ENCODE measurements around the gene DST.

The DST gene

GRCh38 chr6:56480654-56481337 is 161.9 kb downstream of the DST start:
- DNase-seq (ENCODE audit: low spot score): no peak

- DNase-seq (ENCODE audit: low spot score): no peak
These were observed 162.4 kb downstream of the DST start for GRCh38 chr6:56480246-56480645.

- DNase-seq (ENCODE audit: low spot score): no peak
These were observed 163.3 kb downstream of the DST start for GRCh38 chr6:56479381-56479780.

GRCh38 chr6:56478202-56478601 is 164.5 kb downstream of the DST start:
- DNase-seq (ENCODE audit: low spot score): no peak

- DNase-seq (ENCODE audit: low spot score): no peak
These were observed 165.4 kb downstream of the DST start for GRCh38 chr6:56477241-56477640.

GRCh38 chr6:56475736-56476457 is 166.8 kb downstream of the DST start:
- no peak for DNase-seq (ENCODE audit: low spot score)

GRCh38 chr6:56474532-56474931 is 168.2 kb downstream of the DST start:
- DNase-seq (ENCODE audit: low spot score): no peak

GRCh38 chr6:56463443-56463842 is 179.2 kb downstream of the DST start:
- no peak for DNase-seq (ENCODE audit: low spot score)

GRCh38 chr6:56459030-56459805 is 183.5 kb downstream of the DST start:
- DNase-seq (ENCODE audit: low spot score): no peak

- no peak for DNase-seq (ENCODE audit: low spot score)
These were observed 184.3 kb downstream of the DST start for GRCh38 chr6:56458324-56458884.

- DNase-seq (ENCODE audit: low spot score): no peak
These were observed 185.9 kb downstream of the DST start for GRCh38 chr6:56456785-56457184.

- no peak for DNase-seq (ENCODE audit: low spot score)
These were observed 191.6 kb downstream of the DST start for GRCh38 chr6:56450882-56451739.

- no peak for DNase-seq (ENCODE audit: low spot score)
These were observed 192.3 kb downstream of the DST start for GRCh38 chr6:56450376-56450775.

GRCh38 chr6:56448046-56448445 is 194.6 kb downstream of the DST start:
- DNase-seq (ENCODE audit: low spot score): no peak

- DNase-seq (ENCODE audit: low spot score): no peak
These were observed 196.9 kb downstream of the DST start for GRCh38 chr6:56445818-56446217.

GRCh38 chr6:56444855-56445254 is 197.8 kb downstream of the DST start:
- DNase-seq (ENCODE audit: low spot score): no peak

GRCh38 chr6:56440551-56440981 is 202.1 kb downstream of the DST start:
- DNase-seq (ENCODE audit: low spot score): no peak

GRCh38 chr6:56437171-56437900 is 205.4 kb downstream of the DST start:
- DNase-seq (ENCODE audit: low spot score): no peak

- no peak for DNase-seq (ENCODE audit: low spot score)
These were observed 206.9 kb downstream of the DST start for GRCh38 chr6:56435754-56436153.

- no peak for DNase-seq (ENCODE audit: low spot score)
These were observed 207.4 kb downstream of the DST start for GRCh38 chr6:56435326-56435725.

- DNase-seq (ENCODE audit: low spot score): no peak
These were observed 208.1 kb downstream of the DST start for GRCh38 chr6:56434606-56435005.

Measured in AG08395 (cell line).